ENCODE measurements around the gene CFAP45.

The CFAP45 gene

GRCh38 chr1:159866905-159867663, 32.9 kb downstream of the CFAP45 start:
- Histone ChIP-seq H3K9me3 (no peaks in the 10 kb centered on the region), H3K4me1 (ENCODE audit: control insufficient read depth in 1 of 2, insufficient read depth in 1 of 2, low read depth in 1 of 2, low read length in 1 of 2) (peaks cover 0 to 5% of the 10 kb centered on the region in 2 experiments), H3K4me3 (ENCODE audit: low read depth in 1 of 2, low read length in 1 of 2) (no peak overlapping the region), H3K27me3 (peaks cover 9% of the 10 kb centered on the region), H3K36me3 (no peaks in the 10 kb centered on the region), H3K27ac (no peak overlapping the region)
- TF ChIP-seq CTCF (IDR thresholded peaks at IDR 0.05) = no peak

GRCh38 chr1:159866066-159866465, 33.9 kb downstream of the CFAP45 start:
- no peak for TF ChIP-seq CTCF (IDR thresholded peaks at IDR 0.05)
- no peaks in the 10 kb centered on the region for H3K9me3 ChIP-seq
- H3K4me3 ChIP-seq (ENCODE audit: low read depth in 1 of 2, low read length in 1 of 2) = no peak overlapping the region
- H3K36me3 ChIP-seq = no peaks in the 10 kb centered on the region
- H3K27ac ChIP-seq = no peak overlapping the region
- peaks cover 9% of the 10 kb centered on the region for H3K27me3 ChIP-seq
- peaks cover 0 to 5% of the 10 kb centered on the region in 2 experiments for H3K4me1 ChIP-seq (ENCODE audit: control insufficient read depth in 1 of 2, insufficient read depth in 1 of 2, low read depth in 1 of 2, low read length in 1 of 2)

- Histone ChIP-seq H3K27me3 (peaks cover 9% of the 10 kb centered on the region), H3K4me3 (ENCODE audit: low read depth in 1 of 2, low read length in 1 of 2) (no peak overlapping the region), H3K36me3 (no peaks in the 10 kb centered on the region), H3K4me1 (ENCODE audit: control insufficient read depth in 1 of 2, insufficient read depth in 1 of 2, low read depth in 1 of 2, low read length in 1 of 2) (peaks cover 0 to 5% of the 10 kb centered on the region in 2 experiments), H3K27ac (no peak overlapping the region), H3K9me3 (no peaks in the 10 kb centered on the region)
- no peak for TF ChIP-seq CTCF (IDR thresholded peaks at IDR 0.05)
These were observed 35.7 kb downstream of the CFAP45 start for GRCh38 chr1:159864262-159864661.

- no peak within 1 kb of the TSS for H3K27ac ChIP-seq
- peaks cover 5% of the 10 kb centered on the region for H3K27me3 ChIP-seq
- H3K4me3 ChIP-seq (ENCODE audit: low read depth in 1 of 2, low read length in 1 of 2) = no peak within 1 kb of the TSS
- no peaks in the 10 kb centered on the region for H3K4me1 ChIP-seq (ENCODE audit: control insufficient read depth in 1 of 2, insufficient read depth in 1 of 2, low read depth in 1 of 2, low read length in 1 of 2)
- no peaks in the 10 kb centered on the region for H3K36me3 ChIP-seq
- no peak for TF ChIP-seq CTCF (IDR thresholded peaks at IDR 0.05)
- no peaks in the 10 kb centered on the region for H3K9me3 ChIP-seq
These were observed 37.4 kb downstream of the CFAP45 start, which contains the start of gene VSIG8 for GRCh38 chr1:159862557-159862956. VSIG8 (minus strand) TSS chr1:159862657; CDS start chr1:159862521, 136 bp downstream.

- Histone ChIP-seq H3K27me3 (peaks cover 5% of the 10 kb centered on the region), H3K4me3 (ENCODE audit: low read depth in 1 of 2, low read length in 1 of 2) (no peak overlapping the region), H3K36me3 (no peaks in the 10 kb centered on the region), H3K4me1 (ENCODE audit: control insufficient read depth in 1 of 2, insufficient read depth in 1 of 2, low read depth in 1 of 2, low read length in 1 of 2) (no peaks in the 10 kb centered on the region), H3K9me3 (no peaks in the 10 kb centered on the region), H3K27ac (no peak overlapping the region)
- TF ChIP-seq CTCF (IDR thresholded peaks at IDR 0.05) = no peak
These were observed 37.9 kb downstream of the CFAP45 start for GRCh38 chr1:159862031-159862430.
